Raji (cell line): ENCODE measurements around the gene ZNF805.

Source experiments
- POLR2A ChIP-seq: IDR thresholded peaks from 2 replicates; pipeline ENCODE4 v1.6.1; 2011; ENCODE audit warnings: low read depth, low read length, control low read depth; ENCODE audit not compliant: insufficient read depth

The ZNF805 gene

DNA sequence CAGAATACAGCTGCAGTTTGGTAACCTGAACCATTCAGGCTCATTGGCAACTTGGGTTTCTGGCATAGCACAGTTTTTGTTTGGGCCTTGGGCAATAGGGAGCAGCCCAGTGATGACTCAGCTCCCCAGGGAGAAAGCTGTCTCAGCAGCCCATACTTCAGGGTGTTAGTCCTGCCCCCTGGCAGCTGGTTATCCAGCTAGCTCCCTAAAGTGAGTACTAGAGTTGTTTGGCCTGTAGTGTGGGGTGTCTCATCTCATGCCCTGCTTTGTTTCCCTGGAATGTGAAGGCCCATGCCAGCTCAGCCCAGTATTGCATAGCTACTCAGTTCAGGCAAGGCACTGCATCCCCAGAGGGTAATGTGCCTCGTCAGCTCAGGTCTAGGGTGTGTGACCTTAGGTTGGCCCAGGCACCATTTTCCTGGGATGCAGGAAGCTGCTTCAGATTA is 61.6 kb downstream of the ZNF805 start:
- TF ChIP-seq POLR2A, result no peak

DNA sequence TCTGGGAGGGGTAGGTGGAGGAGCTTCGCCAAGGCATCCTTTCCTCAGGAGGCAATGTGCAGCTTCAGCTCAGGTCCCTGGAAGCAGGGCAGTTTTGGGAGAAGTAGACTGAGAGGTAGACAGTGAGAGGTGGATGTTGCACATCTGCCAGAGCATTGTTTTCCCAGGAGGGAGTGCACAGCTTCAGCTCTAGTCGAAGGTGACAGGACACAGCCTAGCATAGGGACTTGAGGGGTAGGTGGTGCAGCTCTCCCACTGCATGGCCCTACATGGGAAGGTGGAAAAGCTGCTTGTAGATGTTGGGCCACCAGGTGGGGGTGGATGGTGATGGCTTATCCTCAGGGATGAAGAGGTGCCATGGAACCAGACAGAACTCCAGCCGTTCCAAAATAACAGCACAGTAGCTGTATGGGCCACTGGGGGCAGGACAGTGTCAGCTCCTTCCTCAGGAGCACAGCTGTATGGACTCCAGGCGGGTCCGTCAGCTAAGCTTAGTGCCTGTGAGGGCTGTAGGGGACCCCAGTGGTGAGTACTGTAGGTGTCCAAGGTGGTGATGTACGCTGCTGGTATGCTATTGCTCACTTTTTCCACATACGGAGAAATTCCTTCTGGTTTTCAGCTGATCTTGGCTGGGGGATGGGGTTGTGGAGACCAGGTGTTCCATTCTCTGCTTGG is 62.4 kb downstream of the ZNF805 start:
- no peak for TF ChIP-seq POLR2A
